Osteoblast (primary cell): ENCODE results near the gene BNIP3. TPM values are rescaled to one million over a fixed set of nuclear protein-coding genes. Genes with fewer than 3 reads are reported as not detected.
"Not testable (repeated sequence)": the region's sequence is repeated elsewhere in the genome, so short reads cannot be mapped to it uniquely, and the experiment has no call there.

Experiments used
- DNase-seq: peaks from one replicate; pipeline ENCODE4 v3.0.0; 2011; ENCODE audit warnings: low spot score, mixed read lengths; ENCODE audit not compliant: insufficient read length; ENCODE audit errors: missing footprints
- H2AFZ ChIP-seq: 2 replicates; pipeline ENCODE4 v1.6.0; 2011; ENCODE audit warnings: mild to moderate bottlenecking, low read length
- H3K27ac ChIP-seq: 2 replicates; pipeline ENCODE4 v1.5.1; 2011; ENCODE audit warnings: mild to moderate bottlenecking, low read depth, low read length, moderate library complexity
- H3K27me3 ChIP-seq: 2 replicates; pipeline ENCODE4 v1.6.0; 2012; ENCODE audit warnings: mild to moderate bottlenecking, control low read depth, inconsistent platforms, low read length, moderate library complexity; ENCODE audit not compliant: insufficient read depth
- H3K36me3 ChIP-seq: 2 replicates; pipeline ENCODE4 v1.5.1; 2011; ENCODE audit warnings: mild to moderate bottlenecking, low read length, control low read depth, moderate library complexity; ENCODE audit not compliant: insufficient read depth
- H3K4me1 ChIP-seq: 2 replicates; pipeline ENCODE4 v1.5.1; 2011; ENCODE audit warnings: mild to moderate bottlenecking, low read length, control low read depth, moderate library complexity; ENCODE audit not compliant: insufficient read depth
- H3K4me2 ChIP-seq: 2 replicates; pipeline ENCODE4 v1.6.0; 2011; ENCODE audit warnings: mild to moderate bottlenecking, low read length; ENCODE audit not compliant: insufficient read depth
- H3K4me3 ChIP-seq: fragments of 200-600 bp; sonication (generic); 3 replicates; pipeline ENCODE4 v1.5.1; 2012; ENCODE audit warnings: mild to moderate bottlenecking, low read length, inconsistent platforms; ENCODE audit not compliant: insufficient read depth
- H3K79me2 ChIP-seq: 2 replicates; pipeline ENCODE4 v1.6.0; 2012; ENCODE audit warnings: mild to moderate bottlenecking, low read length, control low read depth, inconsistent platforms; ENCODE audit not compliant: insufficient read depth
- H3K9me3 ChIP-seq: 2 replicates; pipeline ENCODE4 v1.5.1; 2011; ENCODE audit warnings: low read depth, low read length, control low read depth
- H4K20me1 ChIP-seq: 2 replicates; pipeline ENCODE4 v1.6.0; 2012; ENCODE audit warnings: mild to moderate bottlenecking, low read length, control low read depth; ENCODE audit not compliant: insufficient read depth
- total RNA-seq: library from RNA; depleted of rRNA; stranded (reverse); fragments of >200 nt; gene quantifications from 2 replicates; pipeline ENCODE4 v1.2.3, GENCODE V29; 2012
- TF ChIP-seq, protein P1 (sequence below): IDR thresholded peaks from 2 replicates; pipeline ENCODE4 v1.5.1; 2011; ENCODE audit warnings: mild to moderate bottlenecking, low read depth, low read length, moderate library complexity; ENCODE audit errors: extremely low read depth

The BNIP3 gene
- total RNA-seq, 1 donor, result 112 TPM

DNA sequence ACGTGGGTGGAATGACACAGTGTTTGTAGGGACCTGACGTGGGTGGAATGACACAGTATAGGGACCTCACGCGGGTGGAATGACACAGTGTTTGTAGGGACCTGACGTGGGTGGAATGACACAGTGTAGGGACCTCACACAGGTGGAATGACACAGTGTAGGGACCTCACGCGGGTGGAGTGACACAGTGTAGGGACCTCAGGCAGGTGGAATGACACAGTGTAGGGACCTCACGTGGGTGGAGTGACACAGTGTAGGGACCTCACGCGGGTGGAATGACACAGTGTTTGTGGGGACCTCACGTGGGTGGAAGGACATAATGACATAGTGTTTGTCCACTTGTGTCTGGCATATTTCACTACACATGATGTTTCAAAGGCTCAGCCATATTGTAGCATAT is 61.6 kb downstream of the BNIP3 start:
- H3K27ac ChIP-seq, result no peak overlapping the region
- no peak overlapping the region for H2AFZ ChIP-seq
- peaks cover 2% of the 10 kb centered on the region for H3K9me3 ChIP-seq
- TF ChIP-seq, protein P1, sequence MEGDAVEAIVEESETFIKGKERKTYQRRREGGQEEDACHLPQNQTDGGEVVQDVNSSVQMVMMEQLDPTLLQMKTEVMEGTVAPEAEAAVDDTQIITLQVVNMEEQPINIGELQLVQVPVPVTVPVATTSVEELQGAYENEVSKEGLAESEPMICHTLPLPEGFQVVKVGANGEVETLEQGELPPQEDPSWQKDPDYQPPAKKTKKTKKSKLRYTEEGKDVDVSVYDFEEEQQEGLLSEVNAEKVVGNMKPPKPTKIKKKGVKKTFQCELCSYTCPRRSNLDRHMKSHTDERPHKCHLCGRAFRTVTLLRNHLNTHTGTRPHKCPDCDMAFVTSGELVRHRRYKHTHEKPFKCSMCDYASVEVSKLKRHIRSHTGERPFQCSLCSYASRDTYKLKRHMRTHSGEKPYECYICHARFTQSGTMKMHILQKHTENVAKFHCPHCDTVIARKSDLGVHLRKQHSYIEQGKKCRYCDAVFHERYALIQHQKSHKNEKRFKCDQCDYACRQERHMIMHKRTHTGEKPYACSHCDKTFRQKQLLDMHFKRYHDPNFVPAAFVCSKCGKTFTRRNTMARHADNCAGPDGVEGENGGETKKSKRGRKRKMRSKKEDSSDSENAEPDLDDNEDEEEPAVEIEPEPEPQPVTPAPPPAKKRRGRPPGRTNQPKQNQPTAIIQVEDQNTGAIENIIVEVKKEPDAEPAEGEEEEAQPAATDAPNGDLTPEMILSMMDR, result no peak
- H4K20me1 ChIP-seq, result peaks cover 23% of the 10 kb centered on the region
- DNase-seq, result no peak
- H3K27me3 ChIP-seq, result no peaks in the 10 kb centered on the region
- no peaks in the 10 kb centered on the region for H3K36me3 ChIP-seq
- no peak overlapping the region for H3K4me2 ChIP-seq
- no peaks in the 10 kb centered on the region for H3K4me1 ChIP-seq
- H3K4me3 ChIP-seq, result no peak overlapping the region
- H3K79me2 ChIP-seq, result peaks cover 95% of the 10 kb centered on the region

DNA sequence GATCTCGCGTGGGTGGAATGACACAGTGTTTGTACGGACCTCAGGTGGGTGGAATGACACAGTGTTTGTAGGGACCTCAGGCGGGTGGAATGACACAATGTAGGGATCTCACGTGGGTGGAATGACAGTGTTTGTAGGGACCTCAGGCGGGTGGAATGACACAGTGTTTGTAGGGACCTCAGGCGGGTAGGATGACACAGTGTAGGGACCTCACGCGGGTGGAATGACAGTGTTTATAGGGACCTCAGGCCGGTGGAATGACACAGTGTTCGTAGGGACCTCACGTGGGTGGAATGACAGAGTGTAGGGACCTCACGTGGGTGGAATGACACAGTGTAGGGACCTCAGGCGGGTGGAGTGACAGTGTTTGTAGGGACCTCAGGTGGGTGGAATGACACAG is 62.3 kb downstream of the BNIP3 start:
- not testable (repeated sequence) for DNase-seq, H3K27me3 ChIP-seq, H3K4me3 ChIP-seq, H2AFZ ChIP-seq, H3K4me2 ChIP-seq, H3K36me3 ChIP-seq, H3K4me1 ChIP-seq, H3K27ac ChIP-seq, H3K9me3 ChIP-seq
- Histone ChIP-seq H3K79me2 (peaks cover 95% of the 10 kb centered on the region), H4K20me1 (peaks cover 23% of the 10 kb centered on the region)

Other genes starting within 250 kb of the BNIP3 start
- 23.9 and 30.1 TPM in 2 replicates for gene PPP2R2D, start 80.9 kb downstream of the BNIP3 start, total RNA-seq
- gene JAKMIP3, start 84.0 kb upstream of the BNIP3 start, total RNA-seq, result 0.29 and 0.36 TPM in 2 replicates
- 0.72 and 2.4 TPM in 2 replicates for gene DPYSL4, start 205.0 kb upstream of the BNIP3 start, total RNA-seq